ENCODE data around the gene TRIO.

The TRIO gene

GRCh38 chr5:14308384-14309154 is 165.4 kb downstream of the TRIO start:
- no peak for DNase-seq

DNA sequence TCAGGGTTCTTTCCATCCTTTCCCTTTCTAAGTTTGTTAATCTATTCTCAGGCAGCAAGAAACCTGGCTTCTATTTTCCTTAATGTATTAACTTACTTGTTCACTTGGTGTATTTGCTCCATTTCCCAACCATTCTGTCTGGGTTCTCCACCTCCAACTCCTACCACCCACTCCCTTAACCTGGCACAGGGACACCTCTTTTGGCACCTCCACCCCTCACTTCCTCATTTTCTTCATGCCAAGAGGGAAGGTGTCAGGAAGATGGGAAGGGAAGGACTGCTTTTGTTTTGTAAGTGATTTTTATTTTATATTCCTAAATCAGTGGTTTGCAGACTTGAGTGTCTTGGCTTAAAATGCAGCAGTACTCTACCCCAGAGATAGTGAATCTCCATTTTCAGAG is 166.1 kb downstream of the TRIO start:
- DNase-seq = no peak

DNA sequence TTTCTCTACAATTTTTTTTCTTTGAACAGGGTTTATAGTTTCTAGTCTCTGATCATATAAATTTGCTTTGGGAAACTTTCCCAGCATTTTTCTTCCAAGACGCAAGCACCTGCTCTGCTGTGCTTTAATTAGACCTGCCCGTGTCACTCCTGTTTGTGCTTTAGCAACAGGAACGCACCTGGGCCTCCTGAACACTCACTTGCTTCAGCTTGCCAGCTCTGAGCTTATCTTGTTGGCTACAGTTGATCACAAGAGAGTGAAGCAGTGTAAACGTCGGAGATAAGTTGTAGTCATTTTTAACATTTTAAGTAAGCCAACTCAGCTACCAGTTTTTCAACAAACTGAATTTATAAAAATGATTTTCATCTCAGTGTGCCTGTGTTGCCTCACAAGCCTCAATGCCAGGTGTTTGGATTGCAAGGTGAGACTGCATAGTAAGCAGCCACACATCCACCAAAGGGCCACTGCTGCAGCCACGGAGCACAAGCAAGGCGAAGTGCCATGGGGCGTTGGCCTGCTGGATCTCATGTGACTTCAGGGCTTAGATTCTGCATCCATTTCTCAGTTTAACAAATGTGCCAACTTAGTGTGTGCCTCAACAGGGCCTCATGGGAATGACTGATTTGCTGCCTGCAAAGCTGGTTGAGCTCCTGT is 166.9 kb downstream of the TRIO start:
- DNase-seq = no peak

DNA sequence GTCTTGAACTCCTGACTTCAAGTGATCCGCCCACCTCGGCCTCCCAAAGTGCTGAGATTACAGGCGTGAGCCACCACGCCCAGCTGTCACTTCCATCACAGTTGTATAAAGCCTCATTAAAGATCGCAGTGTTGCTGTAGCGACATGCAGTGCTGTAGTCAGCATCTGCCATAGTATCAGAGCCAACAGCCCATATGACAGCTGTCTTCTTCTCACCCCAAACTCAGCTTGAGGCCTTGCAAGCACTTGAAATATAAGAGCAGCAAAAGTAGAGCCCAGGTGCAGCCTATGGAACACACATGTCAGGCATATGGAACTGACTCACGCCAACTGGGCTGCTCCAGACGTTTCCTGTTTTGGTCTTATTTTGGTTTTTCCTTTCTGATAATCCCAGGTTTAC is 167.8 kb downstream of the TRIO start:
- no peak for DNase-seq

DNA sequence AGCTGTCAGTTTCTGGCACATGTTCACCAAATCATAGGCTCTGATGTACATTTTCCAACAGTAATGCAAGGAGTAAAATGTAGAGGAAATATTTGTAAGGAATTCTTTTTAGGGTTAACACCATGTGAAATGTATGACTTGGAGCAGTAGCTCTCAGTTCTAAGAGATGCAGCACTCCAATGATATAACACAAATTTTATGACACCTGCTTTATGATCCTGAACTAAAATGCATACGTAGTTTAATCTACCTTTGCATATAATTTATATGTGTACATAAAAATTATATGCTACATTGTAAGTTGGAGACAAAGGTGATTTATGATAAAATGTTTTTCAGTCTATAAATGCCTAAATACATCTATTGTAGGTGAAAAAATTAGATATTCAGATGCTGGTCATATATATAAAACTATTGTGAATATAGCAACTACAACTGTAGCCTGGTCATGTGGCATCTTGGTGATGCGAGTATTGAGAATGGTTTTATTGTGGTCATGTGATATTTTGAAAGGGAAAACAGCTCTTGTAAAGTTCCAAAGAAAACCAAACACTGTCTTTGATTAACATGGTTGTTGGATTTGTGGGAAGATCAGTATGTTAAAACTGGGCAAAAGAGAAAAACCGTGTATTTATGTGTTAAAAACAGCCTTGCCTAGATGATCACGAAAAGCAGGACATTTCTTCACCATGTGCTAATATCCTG is 171.0 kb downstream of the TRIO start:
- DNase-seq = no peak

DNA sequence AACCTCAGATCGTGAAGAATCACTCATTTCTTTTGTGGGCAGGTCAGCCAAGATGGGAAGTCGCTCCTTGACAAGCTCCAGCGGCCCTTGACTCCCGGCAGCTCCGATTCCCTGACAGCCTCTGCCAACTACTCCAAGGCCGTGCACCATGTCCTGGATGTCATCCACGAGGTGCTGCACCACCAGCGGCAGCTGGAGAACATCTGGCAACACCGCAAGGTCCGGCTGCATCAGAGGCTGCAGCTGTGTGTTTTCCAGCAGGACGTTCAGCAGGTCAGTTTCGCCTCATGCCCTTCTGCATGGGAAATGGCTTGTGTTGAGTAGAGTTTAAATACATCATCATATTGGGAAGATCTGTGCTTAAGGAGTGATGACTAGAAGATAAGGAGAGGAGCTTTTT is 173.3 kb downstream of the TRIO start:
- DNase-seq = no peak

- no peak for DNase-seq
Observed at GRCh38 chr5:14319102-14319501, 176.0 kb downstream of the TRIO start.

GRCh38 chr5:14321936-14322335 is 178.8 kb downstream of the TRIO start:
- no peak for DNase-seq

DNA sequence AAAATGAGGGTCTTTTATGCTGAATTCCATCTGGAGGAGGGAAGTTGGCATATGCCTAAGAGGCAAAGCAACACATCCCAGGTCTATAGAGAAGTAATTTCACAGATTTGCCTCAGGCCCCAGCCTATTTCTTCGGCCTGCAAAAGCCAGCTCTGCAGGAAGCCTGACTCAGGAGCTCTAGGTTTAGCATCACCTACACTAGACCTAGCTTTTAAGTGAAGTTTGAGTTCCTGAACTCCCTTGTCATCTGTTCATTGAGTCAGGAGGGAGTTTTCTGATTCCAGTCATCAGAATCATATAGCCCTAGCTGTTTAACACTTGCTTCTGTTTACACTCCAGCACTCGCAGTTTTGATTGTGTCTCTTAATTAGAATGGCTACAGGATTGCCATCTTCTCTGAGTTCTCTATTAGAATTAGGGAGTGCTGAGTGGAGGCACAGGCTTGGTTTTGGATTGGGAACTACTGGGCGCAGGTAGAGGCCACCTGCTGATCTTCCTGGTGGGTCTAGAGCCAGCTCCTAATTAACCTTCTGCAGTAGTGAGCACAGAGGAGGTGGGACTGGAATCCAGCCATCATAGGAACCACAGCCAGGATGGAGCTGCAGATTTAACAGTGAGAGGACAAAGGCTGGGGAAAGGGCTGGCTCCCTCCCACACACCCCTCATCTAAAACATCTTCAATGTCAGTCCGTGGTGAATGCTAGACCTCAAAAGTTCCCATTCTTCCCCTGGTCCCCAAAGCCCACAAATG is 179.5 kb downstream of the TRIO start:
- DNase-seq = no peak

GRCh38 chr5:14323466-14323865 is 180.3 kb downstream of the TRIO start:
- DNase-seq = no peak

GRCh38 chr5:14325369-14325768 is 182.2 kb downstream of the TRIO start:
- DNase-seq = no peak

GRCh38 chr5:14326035-14326903 is 183.1 kb downstream of the TRIO start:
- DNase-seq = no peak

DNA sequence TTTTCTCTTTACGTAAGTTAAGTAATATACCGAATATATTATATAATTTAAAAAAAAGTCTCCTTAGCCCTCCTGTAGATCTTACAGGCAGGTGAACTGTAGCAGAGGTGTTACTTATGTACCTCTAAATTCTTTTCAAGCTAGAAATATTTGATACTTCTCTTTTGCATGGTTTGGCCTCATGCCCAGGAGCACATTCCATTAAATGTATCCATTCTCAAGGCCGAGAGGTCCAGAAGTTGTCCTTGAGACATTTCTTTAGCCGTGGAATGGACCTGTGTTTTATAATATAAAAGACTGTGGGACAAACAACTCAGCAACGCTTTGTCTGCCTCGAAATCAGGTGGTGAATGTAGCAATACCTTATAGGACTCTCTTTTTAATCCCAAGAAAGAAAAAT is 184.5 kb downstream of the TRIO start:
- no peak for DNase-seq

- no peak for DNase-seq
Observed at GRCh38 chr5:14328144-14328543, 185.0 kb downstream of the TRIO start.

- DNase-seq = no peak
Observed at GRCh38 chr5:14330291-14330690, 187.1 kb downstream of the TRIO start.

DNA sequence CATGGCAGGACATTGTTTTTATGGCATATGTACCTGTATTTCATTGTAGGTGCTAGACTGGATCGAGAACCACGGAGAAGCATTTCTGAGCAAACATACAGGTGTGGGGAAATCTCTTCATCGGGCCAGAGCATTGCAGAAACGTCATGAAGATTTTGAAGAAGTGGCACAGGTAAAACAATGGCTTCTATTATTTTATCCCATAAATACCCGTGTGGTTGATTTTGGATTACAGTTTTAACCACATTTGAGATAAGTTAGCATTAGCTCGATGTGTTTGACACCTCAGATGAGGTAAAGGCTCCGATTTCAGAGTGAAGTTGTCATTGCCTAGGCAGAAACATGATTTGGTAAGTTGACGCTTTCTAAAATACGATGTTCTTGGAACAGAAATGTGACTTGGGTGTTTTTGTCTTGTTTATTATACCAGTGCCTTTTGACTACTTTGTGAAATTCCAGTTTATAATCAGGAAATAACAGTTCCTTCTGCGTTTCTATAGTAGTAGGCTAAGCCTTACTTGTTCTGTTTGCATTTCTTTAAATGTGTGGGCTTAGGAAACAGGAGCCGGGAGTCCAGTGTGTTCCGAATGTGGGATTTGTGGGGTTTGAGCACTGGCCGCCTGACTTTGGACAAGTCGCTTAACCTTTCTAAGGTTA is 187.7 kb downstream of the TRIO start:
- no peak for DNase-seq

GRCh38 chr5:14331386-14331781 is 188.2 kb downstream of the TRIO start:
- DNase-seq = no peak

DNA sequence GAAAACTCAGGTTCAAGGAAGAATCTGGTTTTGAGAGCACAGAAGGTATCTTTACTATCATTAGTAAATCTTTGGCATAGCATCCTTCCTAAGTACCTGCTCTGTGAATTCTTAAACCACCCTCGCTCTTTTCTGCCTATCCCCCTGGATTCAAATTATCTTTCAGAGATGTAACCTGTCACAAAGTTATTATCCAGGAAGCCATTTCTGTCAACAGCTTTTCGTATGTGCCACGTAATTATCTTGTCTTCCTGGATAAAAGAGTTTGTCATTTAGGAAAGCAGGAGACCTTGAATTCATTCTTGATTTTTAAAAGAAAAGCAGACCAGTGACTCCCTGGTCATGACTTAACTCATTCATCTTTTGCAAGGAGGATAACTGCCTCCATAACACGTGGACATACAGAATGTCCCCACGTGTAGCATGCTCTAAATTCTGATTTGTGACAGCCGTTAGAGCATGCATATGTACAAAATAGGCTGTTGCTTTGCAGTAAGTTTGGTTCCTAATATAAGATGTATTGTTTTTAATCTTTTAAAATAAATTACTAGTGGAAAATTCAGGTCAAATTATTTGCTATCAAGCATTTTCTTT is 189.0 kb downstream of the TRIO start:
- no peak for DNase-seq

DNA sequence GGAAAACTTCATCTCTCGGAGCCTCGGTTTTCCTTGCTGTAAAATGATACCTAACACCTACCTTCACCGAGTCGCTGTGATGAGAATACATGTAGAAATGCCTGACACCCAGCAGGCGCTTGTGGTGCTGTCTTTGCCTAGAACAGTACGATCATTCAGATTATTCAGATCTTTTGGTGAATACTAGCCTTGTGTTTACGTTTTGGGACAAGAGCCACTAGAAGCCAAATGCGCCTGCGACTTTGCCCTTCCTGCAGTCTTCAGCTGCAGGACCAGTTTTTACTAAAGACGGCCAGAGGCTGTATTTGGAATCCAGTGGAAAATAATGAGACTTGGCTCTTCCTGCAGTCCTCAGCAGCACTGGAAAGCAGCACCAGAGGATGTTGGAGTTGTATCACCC is 189.6 kb downstream of the TRIO start:
- DNase-seq = no peak

GRCh38 chr5:14337593-14337992 is 194.5 kb downstream of the TRIO start:
- DNase-seq = no peak

GRCh38 chr5:14339468-14339867 is 196.3 kb downstream of the TRIO start:
- no peak for DNase-seq

Data from CD4-positive, alpha-beta T cell treated with Interleukin-12 subunit alpha and Interleukin-12 subunit beta, for 1 hour (primary cell).